Heart left ventricle (tissue), 13 donors: Measurements from ENCODE around the gene C1QL1.

ENCODE experiments used
- CTCF ChIP-seq, 12 donors: fragments of 200-600 bp; sonication (generic) in 4 of 12; IDR thresholded peaks; one replicate each; pipeline versions ENCODE4 v1.5.0 to v1.8.0; 2018 to 2022; ENCODE audit warnings: antibody characterized with exemption in 12 of 12, mild to moderate bottlenecking in 5 of 12
- POLR2A ChIP-seq, 2 donors: fragments of 450-650 bp; IDR thresholded peaks; one replicate each; pipeline ENCODE4 v1.6.1; 2017; ENCODE audit warnings: antibody characterized with exemption in 2 of 2, mild to moderate bottlenecking in 2 of 2, moderate library complexity in 2 of 2
- donor health status: ischemic (EF 13 %, LVEDD 7.1; RV severe dilation, severe dysfunction).
- donor health status: DM: no; HTN: yes; CAD: no.
- donor health status: DM: no; HTN: no; CAD: no.
- donor health status: ischemic (EF 25% LVEDD 6.9; RV normal size, moderate dysfunction).
- donor health status: ischemic (EF 25% LVEDD 5.7; RV mildly dilated, moderate dysfunction).
- donor health status: ischemic (EF 35%, LVEDD 5.7; RV mildly dilated, moderate dysfunction).
- donor health status: nonischemic (EF 11% LVEDD 7.7; RV severe dilation, severe dysfunction).
- donor health status: DM: yes; HTN: yes; CAD: no.
- donor health status: PGD.
- donor health status: ischemic (EF 29% LVEDD 5.4; RV normal size, mild dysfunction).
- donor health status: nonischemic (EF 23%, LVEDD 6.1; RV moderate dilation, normal function).

- TF ChIP-seq CTCF (IDR thresholded peaks at IDR 0.05), result peak in 1 of 12 donors; percentile 8
- TF ChIP-seq POLR2A (IDR thresholded peaks at IDR 0.05), result no peak
Observed at GRCh38 chr17:45016823-45017222, 48.7 kb upstream of the C1QL1 start.
